K562 (cell line): ENCODE results near the gene ZNF165. TPM values are rescaled to one million over a fixed set of nuclear protein-coding genes. Genes with fewer than 3 reads are reported as not detected.

Source experiments
- ATAC-seq: fragments of 200-7000 bp; cut with Tn5 transposase; 3 replicates; pipeline ENCODE4 v1.9.1; 2020; ENCODE audit warnings: moderate library complexity
- BruUV-seq: library from RNA; stranded (reverse); fragments of 400-500 nt; replicated peaks from 2 replicates; lab custom pipeline; 2021; lab: Mats Ljungman, UMichigan
- CTCF ChIA-PET: fragments of 300-600 bp; formaldehyde crosslinking; extraction: SDS; loops from one replicate; lab custom pipeline; 2021; ENCODE audit warnings: low intra/inter-chr PET ratio; lab: Yijun Ruan, JAX
- POLR2A ChIA-PET: fragments of 300-600, 350-650 bp; sonication (Branson Sonifier 250); formaldehyde crosslinking; extraction: SDS; loops from one replicate; lab custom pipeline; 2021; ENCODE audit warnings: antibody characterized with exemption, inconsistent platforms; lab: Yijun Ruan, JAX
- DNase-seq, 4 experiments: peaks; one replicate each; pipeline versions ENCODE4 v3.0.0 to v3.0.0-alpha.2; 2011 to 2018; ENCODE audit warnings: low spot score in 3 of 4, mixed read lengths in 3 of 4; ENCODE audit errors: extremely low read depth in 1 of 4
- FAIRE-seq: peaks from 2 replicates; lab custom pipeline; 2011; peaks lifted over from hg19 to GRCh38; lab: Jason Lieb, UNC
- H2AFZ ChIP-seq: 2 replicates; pipeline ENCODE4 v1.6.0; 2011; ENCODE audit warnings: low read depth, low read length, control low read depth, inconsistent platforms
- H3K27ac ChIP-seq: fragments of 200-600 bp; 3 replicates; pipeline ENCODE4 v1.8.0; 2011; ENCODE audit warnings: low read depth, mild to moderate bottlenecking, control low read depth, inconsistent platforms, low read length, moderate library complexity, mixed read lengths; ENCODE audit errors: extremely low read depth
- H3K27me3 ChIP-seq, 2 experiments: fragments of 300-600 bp in 1 of 2; 2 replicates in 1 of 2; 3 replicates in 1 of 2; pipeline versions ENCODE4 v1.6.0 to v1.8.0; 2011; ENCODE audit warnings: inconsistent platforms in 2 of 2, low read length in 2 of 2, mild to moderate bottlenecking in 1 of 2, mixed read lengths in 1 of 2, moderate library complexity in 1 of 2; ENCODE audit not compliant: control insufficient read depth in 2 of 2, insufficient read depth in 2 of 2
- H3K36me3 ChIP-seq: fragments of 300-600 bp; 3 replicates; pipeline ENCODE4 v1.8.0; 2011; ENCODE audit warnings: mild to moderate bottlenecking, low read length, inconsistent platforms; ENCODE audit not compliant: control insufficient read depth, insufficient read depth
- H3K4me1 ChIP-seq, 2 experiments: fragments of 200-600 bp in 1 of 2; replicated peaks in 1 of 2; 2 replicates in 1 of 2; 3 replicates in 1 of 2; pipeline versions ENCODE4 v1.5.1 to v1.8.0; 2011; ENCODE audit warnings: inconsistent platforms in 2 of 2, low read length in 2 of 2, mild to moderate bottlenecking in 1 of 2, mixed read lengths in 1 of 2, moderate library complexity in 1 of 2; ENCODE audit not compliant: control insufficient read depth in 2 of 2, insufficient read depth in 2 of 2
- H3K4me2 ChIP-seq: 2 replicates; pipeline ENCODE4 v1.6.1; 2011; ENCODE audit warnings: low read length, control low read depth, inconsistent platforms, mixed read lengths; ENCODE audit not compliant: insufficient read depth
- H3K4me3 ChIP-seq: fragments of 200-600 bp; sonication (generic), shearing (Covaris generic); 2 replicates; pipeline ENCODE4 v1.5.1; 2016; ENCODE audit warnings: control low read depth, inconsistent platforms
- H3K79me2 ChIP-seq: fragments of 200-600 bp; 3 replicates; pipeline ENCODE4 v1.8.0; 2011; ENCODE audit warnings: low read length, inconsistent platforms; ENCODE audit not compliant: control insufficient read depth, insufficient read depth
- H3K9ac ChIP-seq, 2 experiments: 2 replicates each; pipeline versions ENCODE4 v1.6.0 to v1.6.1; 2011; ENCODE audit warnings: low read depth in 2 of 2, low read length in 2 of 2, control low read depth in 1 of 2, inconsistent platforms in 1 of 2, mild to moderate bottlenecking in 1 of 2, mixed read lengths in 1 of 2; ENCODE audit not compliant: insufficient read depth in 1 of 2
- H3K9me1 ChIP-seq: one replicate; pipeline ENCODE4 v1.6.0; 2011; ENCODE audit warnings: inconsistent platforms, mild to moderate bottlenecking, low read length, moderate library complexity; ENCODE audit not compliant: control insufficient read depth, insufficient read depth
- H3K9me3 ChIP-seq: replicated peaks from 2 replicates; pipeline ENCODE4 v1.5.1; 2011; ENCODE audit warnings: low read depth, low read length, inconsistent platforms; ENCODE audit not compliant: control insufficient read depth, insufficient read depth
- H4K20me1 ChIP-seq: replicated peaks from 2 replicates; pipeline ENCODE4 v1.6.1; 2011; ENCODE audit warnings: low read length, inconsistent platforms, mixed read lengths; ENCODE audit not compliant: control insufficient read depth, insufficient read depth
- CBX1 ChIP-seq: sonication (generic); IDR thresholded peaks from 2 replicates; pipeline ENCODE4 v1.6.1; 2016; ENCODE audit warnings: antibody characterized with exemption, low read depth, mild to moderate bottlenecking
- FOXA3 ChIP-seq, 2 experiments: fragments of 450-650 bp in 1 of 2; sonication (generic) in 1 of 2; formaldehyde crosslinking; IDR thresholded peaks in 1 of 2; conservative IDR thresholded peaks in 1 of 2; 2 replicates each; pipeline versions ENCODE4 v1.4.0 to v1.8.0; 2020 to 2022; ENCODE audit warnings: mild to moderate bottlenecking in 2 of 2, missing genetic modification reagents in 1 of 2
- HDAC1 ChIP-seq, 2 experiments: fragments of 450-650 bp; IDR thresholded peaks; 2 replicates each; pipeline ENCODE4 v1.6.1; 2016 to 2017; ENCODE audit warnings: inconsistent platforms in 1 of 2, mild to moderate bottlenecking in 1 of 2, moderate library complexity in 1 of 2
- KLF10 ChIP-seq: fragments of 250-450 bp; sonication (Bioruptor Pico); IDR thresholded peaks from 2 replicates; pipeline ENCODE4 v1.6.1; 2021; ENCODE audit warnings: matching md5 sums
- RAD51 ChIP-seq: fragments of 450-650 bp; IDR thresholded peaks from 2 replicates; pipeline ENCODE4 v1.7.1; 2016; ENCODE audit warnings: low read depth, mild to moderate bottlenecking, borderline replicate concordance
- TCF7L2 ChIP-seq: fragments of 150-350 bp; IDR thresholded peaks from 2 replicates; pipeline ENCODE4 v1.6.1; 2016; ENCODE audit warnings: low read depth, mild to moderate bottlenecking, low read length, moderate library complexity
- U2AF2 ChIP-seq: fragments of 200-400 bp; formaldehyde crosslinking; optimal IDR thresholded peaks from 2 replicates; pipeline ENCODE3; 2017; ENCODE audit warnings: low read depth, mild to moderate bottlenecking, low read length
- ZNF263 ChIP-seq: sonication (generic); formaldehyde crosslinking; IDR thresholded peaks from 2 replicates; pipeline ENCODE4 v1.8.0; 2022; ENCODE audit warnings: mild to moderate bottlenecking, missing genetic modification reagents, borderline replicate concordance
- ZNF644 ChIP-seq: fragments of 200-800 bp; sonication (Bioruptor generic); IDR thresholded peaks from 2 replicates; pipeline ENCODE4 v1.6.1; 2016; ENCODE audit warnings: low read depth, missing genetic modification characterization, missing compliant biosample characterization
- ZNF778 ChIP-seq: fragments of 450-650 bp; formaldehyde crosslinking; IDR thresholded peaks from 2 replicates; pipeline ENCODE4 v1.4.0; 2020; ENCODE audit warnings: mild to moderate bottlenecking, moderate library complexity
- ZNF830 ChIP-seq: fragments of 250-450 bp; sonication (Bioruptor Pico); IDR thresholded peaks from 2 replicates; pipeline ENCODE4 v1.5.0; 2021; ENCODE audit warnings: mild to moderate bottlenecking
- WGBS: fragments of 100-300 bp; shearing (Covaris generic); methylation state at CpG from one replicate; pipeline ENCODE4 v1.1.6; 2016; ENCODE audit warnings: low coverage, mixed read lengths; ENCODE audit not compliant: insufficient coverage; ENCODE audit errors: missing lambda C conversion rate; 5-methylcytosine and 5-hydroxymethylcytosine counted together
- in situ Hi-C: fragments of 300-500 bp; cut with MboI; formaldehyde crosslinking; loops from 4 replicates; pipeline ENCODE4 v1.15.0; 2018; ENCODE audit warnings: inconsistent platforms, mixed read lengths
- intact Hi-C: fragments of 100-400 bp; cut with micrococcal nuclease; formaldehyde crosslinking; loops from 2 replicates; pipeline ENCODE4 v1.14.2; 2022
- polyA plus RNA-seq, 8 experiments: library from polyadenylated mRNA; depleted of rRNA in 4 of 8; stranded (reverse) in 5 of 8; unstranded in 3 of 8; fragments of >200 nt; fragmentation: Nextera tagmentation in 2 of 8; fragmentation: Illumina TruSeq in 1 of 8; extraction: Ambion mirVana in 2 of 8; extraction: Trizol in 1 of 8; gene quantifications; 2 replicates each; pipeline versions ENCODE4 v1.2.1 to v1.2.3, GENCODE V29; 2011 to 2014; ENCODE audit warnings: inconsistent platforms in 1 of 8, missing spikeins in 1 of 8
- total RNA-seq, 7 experiments: library from RNA; depleted of rRNA in 6 of 7; stranded (reverse); fragments of >200 nt in 6 of 7; fragmentation: Illumina TruSeq in 2 of 7; extraction: Trizol in 2 of 7; gene quantifications; 2 replicates each; pipeline versions ENCODE4 v1.2.1 to v1.2.3, GENCODE V29; 2011 to 2021; ENCODE audit warnings: low replicate concordance in 1 of 7
- TF ChIP-seq, protein P1 (sequence below): fragments of 250-450 bp; sonication (Bioruptor Pico); IDR thresholded peaks from 2 replicates; pipeline ENCODE4 v1.8.0; 2022; ENCODE audit warnings: inconsistent platforms
- TF ChIP-seq, protein P2 (sequence below), 2 experiments: fragments of 450-650 bp in 1 of 2; sonication (generic) in 1 of 2; formaldehyde crosslinking in 1 of 2; IDR thresholded peaks in 1 of 2; conservative IDR thresholded peaks in 1 of 2; 2 replicates each; pipeline versions ENCODE4 v1.6.1 to v1.8.1; 2016 to 2023; ENCODE audit warnings: mild to moderate bottlenecking in 2 of 2, moderate library complexity in 2 of 2, inconsistent platforms in 1 of 2, missing genetic modification reagents in 1 of 2
- TF ChIP-seq, protein P3 (sequence below): fragments of 450-650 bp; formaldehyde crosslinking; IDR thresholded peaks from 2 replicates; pipeline ENCODE4 v1.4.0; 2020; ENCODE audit warnings: mild to moderate bottlenecking, moderate library complexity

Gene ZNF165
- total and polyA plus RNA-seq, 9 of the 15 experiments (the other 6 are each of a cell fraction or from before 2014, with no cell fraction given), result 0.82 to 3.6 (median 1.2) TPM

DNA sequence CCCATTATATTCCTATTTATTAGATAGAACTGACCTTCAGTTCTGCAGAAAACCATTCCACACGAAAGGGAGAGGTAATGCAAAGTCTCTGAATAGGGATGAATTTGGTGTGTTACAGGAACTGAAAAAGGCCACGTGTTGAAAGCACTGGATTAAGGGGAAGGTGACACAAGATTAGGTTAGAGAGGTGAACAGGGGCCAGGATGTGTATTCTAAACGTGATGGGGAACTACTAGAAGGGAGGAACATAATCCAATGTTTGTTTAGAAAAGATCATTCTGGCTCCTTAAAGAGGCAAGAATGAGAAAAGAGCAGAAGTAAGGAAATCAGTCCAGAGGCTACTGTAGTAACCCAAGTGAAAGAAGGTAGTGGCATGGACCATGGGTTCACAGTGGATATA lies 55.0 kb downstream of the ZNF165 start (continued):
- TF ChIP-seq RAD51 (peak; percentile 19; the same call in 1 of the 2 replicates), KLF10 (no peak), HDAC1 (IDR thresholded peaks at IDR 0.05) (peak in 1 of 2 experiments; percentile 65; a peak in 2 of 4 replicates), U2AF2 (no peak), TCF7L2 (no peak)
- TF ChIP-seq, protein P1, sequence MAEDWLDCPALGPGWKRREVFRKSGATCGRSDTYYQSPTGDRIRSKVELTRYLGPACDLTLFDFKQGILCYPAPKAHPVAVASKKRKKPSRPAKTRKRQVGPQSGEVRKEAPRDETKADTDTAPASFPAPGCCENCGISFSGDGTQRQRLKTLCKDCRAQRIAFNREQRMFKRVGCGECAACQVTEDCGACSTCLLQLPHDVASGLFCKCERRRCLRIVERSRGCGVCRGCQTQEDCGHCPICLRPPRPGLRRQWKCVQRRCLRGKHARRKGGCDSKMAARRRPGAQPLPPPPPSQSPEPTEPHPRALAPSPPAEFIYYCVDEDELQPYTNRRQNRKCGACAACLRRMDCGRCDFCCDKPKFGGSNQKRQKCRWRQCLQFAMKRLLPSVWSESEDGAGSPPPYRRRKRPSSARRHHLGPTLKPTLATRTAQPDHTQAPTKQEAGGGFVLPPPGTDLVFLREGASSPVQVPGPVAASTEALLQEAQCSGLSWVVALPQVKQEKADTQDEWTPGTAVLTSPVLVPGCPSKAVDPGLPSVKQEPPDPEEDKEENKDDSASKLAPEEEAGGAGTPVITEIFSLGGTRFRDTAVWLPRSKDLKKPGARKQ (CRISPR knock-in tag), result no peak

DNA sequence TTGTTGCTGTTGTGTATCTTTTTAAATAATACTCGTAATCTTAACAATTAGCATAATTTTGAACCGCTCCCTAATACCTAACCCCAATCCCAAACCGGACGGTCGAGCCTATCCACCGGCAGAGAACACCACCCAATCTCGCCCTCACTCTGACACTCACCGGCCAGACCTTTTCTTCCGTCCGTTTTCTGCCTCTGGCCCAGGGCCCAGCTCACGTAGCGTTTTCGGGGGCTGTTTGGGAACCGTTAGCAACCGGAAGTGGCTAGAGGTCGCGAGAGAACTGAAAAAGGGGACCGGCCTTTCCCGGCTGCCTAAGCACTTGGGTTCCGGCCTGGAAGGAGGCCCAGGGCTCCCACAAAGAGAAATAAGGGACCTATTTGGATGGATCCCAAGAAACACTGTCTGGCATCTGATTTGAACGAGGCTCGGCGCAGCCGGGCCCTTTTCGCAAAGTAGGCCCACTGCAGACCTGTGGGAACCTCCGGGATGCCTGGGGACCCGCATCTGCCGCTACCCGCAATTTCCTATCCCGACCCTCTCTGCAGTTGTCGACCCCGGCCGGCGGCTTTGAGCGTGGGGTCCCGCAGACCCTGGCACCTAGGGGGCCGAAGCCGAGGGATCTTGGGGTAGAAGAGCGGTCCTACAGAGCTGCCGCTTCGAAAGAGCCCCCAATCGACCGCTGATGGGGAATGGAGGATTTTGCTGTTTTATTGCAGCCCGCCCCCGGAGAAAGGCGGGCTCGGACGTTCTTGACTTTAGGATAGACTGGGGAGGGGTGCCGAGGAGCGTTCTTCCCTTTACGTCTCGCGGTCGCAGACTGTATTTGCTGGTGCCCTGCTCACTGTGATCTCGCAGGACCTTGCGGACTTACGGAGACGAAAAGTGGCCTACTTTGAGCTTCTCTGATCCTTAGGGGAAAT lies 56.5 kb downstream of the ZNF165 start:
- CTCF ChIA-PET, result no interaction called here
- in situ Hi-C loops, result loop anchor here (5.0 kb wide), 1 partner anchor 220 kb away; no protein-coding TSS in a partner anchor
- no TSS peak for BruUV-seq
- intact Hi-C loops, result loop anchor here (1.0 to 5.0 kb wide), 6 partner anchors 76 to 352 kb away; partner anchors contain the start of genes ZKSCAN4, ZSCAN26 and ZSCAN31
- peaks cover 28% of the 10 kb centered on the region for H3K36me3 ChIP-seq
- H4K20me1 ChIP-seq, result no peaks in the 10 kb centered on the region; the same call in 1 of the 2 replicates
- peak overlapping the region; percentile 72 for H3K4me3 ChIP-seq
- no peaks in the 10 kb centered on the region; the same call in 1 of the 2 replicates for H3K9me3 ChIP-seq
- H2AFZ ChIP-seq, result peak overlapping the region; percentile 97
- WGBS, result under 1% methylated on average over 58 of the region's 58 CpGs
- no peaks in the 10 kb centered on the region for H3K9me1 ChIP-seq
- peak; percentile 84 to 99 (median 88) for DNase-seq
- peak overlapping the region; percentile 93 to 98 for H3K9ac ChIP-seq
- ATAC-seq, result peak; percentile 80
- H3K4me1 ChIP-seq, result peaks cover 12 to 20% of the 10 kb centered on the region in 2 experiments; a peak in 4 of 5 replicates
- H3K27me3 ChIP-seq, result no peaks in the 10 kb centered on the region
- peaks cover 55% of the 10 kb centered on the region for H3K79me2 ChIP-seq
- peak; percentile 93 for FAIRE-seq
- peak overlapping the region; percentile 91 for H3K4me2 ChIP-seq
- peak overlapping the region; percentile 96 for H3K27ac ChIP-seq
- POLR2A ChIA-PET, result interaction anchor here (0.5 to 2.0 kb wide), 26 partner anchors 8 to 1003 kb away, joined by 3 to 9 read pairs (median 4); partner anchors contain the start of genes ZKSCAN3 and ZSCAN26
- TF ChIP-seq ZNF778 (no peak), ZNF644 (no peak), FOXA3 (CRISPR knock-in tag; conservative IDR thresholded peaks at IDR 0.05 in 1 of 2, IDR thresholded peaks at IDR 0.05 in 1 of 2) (peak in 1 of 2 experiments; percentile 34; a peak in 1 of 4 replicates), ZNF263 (peak; percentile 68; the same call in 1 of the 2 replicates), CBX1 (peak; percentile 95), ZNF830 (CRISPR knock-in tag) (no peak)
- TF ChIP-seq, protein P2, sequence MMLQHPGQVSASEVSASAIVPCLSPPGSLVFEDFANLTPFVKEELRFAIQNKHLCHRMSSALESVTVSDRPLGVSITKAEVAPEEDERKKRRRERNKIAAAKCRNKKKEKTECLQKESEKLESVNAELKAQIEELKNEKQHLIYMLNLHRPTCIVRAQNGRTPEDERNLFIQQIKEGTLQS (IDR thresholded peaks at IDR 0.05), result peak; percentile 17; the same call in 1 of the 2 replicates
- TF ChIP-seq, protein P2 (CRISPR knock-in tag; conservative IDR thresholded peaks at IDR 0.05), result peak; percentile 92; the same call in 1 of the 2 replicates
- TF ChIP-seq, protein P3, sequence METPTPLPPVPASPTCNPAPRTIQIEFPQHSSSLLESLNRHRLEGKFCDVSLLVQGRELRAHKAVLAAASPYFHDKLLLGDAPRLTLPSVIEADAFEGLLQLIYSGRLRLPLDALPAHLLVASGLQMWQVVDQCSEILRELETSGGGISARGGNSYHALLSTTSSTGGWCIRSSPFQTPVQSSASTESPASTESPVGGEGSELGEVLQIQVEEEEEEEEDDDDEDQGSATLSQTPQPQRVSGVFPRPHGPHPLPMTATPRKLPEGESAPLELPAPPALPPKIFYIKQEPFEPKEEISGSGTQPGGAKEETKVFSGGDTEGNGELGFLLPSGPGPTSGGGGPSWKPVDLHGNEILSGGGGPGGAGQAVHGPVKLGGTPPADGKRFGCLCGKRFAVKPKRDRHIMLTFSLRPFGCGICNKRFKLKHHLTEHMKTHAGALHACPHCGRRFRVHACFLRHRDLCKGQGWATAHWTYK (CRISPR knock-in tag), result peak; percentile 49
